GM18861 (cell line): ENCODE measurements around the gene SLC36A4.
"Not testable (repeated sequence)": the region's sequence is repeated elsewhere in the genome, so short reads cannot be mapped to it uniquely, and the experiment has no call there.

Experiments
- ATAC-seq: cut with Tn5 transposase; IDR thresholded peaks from one replicate; pipeline ENCODE4 v1.9.1; 2021; ENCODE audit not compliant: unreplicated experiment

The SLC36A4 gene

DNA sequence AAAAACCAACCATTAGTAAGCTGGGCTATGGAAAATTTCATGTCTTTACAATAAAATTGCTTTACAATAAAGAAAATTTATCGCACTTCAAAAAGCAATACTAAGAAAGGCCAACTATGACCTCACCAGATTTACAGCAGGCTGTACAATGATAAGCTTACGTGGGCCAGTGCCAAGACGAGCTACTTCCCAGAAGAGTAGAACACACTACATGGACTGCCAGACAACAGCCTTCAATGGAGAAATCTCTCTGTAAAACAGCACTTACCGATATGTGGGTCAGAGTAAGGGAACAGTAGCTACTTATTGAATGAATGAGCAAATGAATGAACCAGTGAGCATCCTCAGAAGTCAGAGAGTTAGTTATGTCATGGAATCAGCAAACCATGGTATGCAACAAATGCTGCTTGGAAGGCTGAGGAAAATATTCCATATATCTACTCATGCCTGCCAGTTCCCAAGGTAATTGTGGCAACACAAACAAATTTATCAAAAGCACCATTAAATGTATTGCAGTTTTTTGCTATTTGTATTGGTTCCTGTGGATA, 74.4 kb downstream of the SLC36A4 start:
- no peak for ATAC-seq

GRCh38 chr11:93122535-93123235, 75.1 kb downstream of the SLC36A4 start:
- ATAC-seq: no peak

- ATAC-seq: no peak
Observed at GRCh38 chr11:93118276-93118675, 79.5 kb downstream of the SLC36A4 start.

DNA sequence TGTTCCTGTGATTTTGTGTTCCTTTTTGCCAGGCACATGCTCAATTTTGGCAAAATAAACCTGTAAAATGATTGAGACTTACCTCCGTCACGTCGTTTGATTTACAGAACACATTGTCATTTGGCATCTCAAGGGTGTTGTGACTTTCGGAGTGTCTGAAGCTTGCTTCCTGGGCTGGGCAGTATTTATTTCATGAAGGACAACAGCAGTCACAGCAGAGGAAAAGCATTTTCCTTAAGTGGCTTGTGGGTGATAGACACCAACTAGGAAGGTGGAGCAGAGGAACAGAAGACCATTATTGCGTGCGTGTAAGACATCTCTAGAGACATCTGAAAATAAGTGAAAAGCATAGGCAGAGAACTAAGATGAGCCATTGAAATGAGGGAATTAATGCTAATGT, 80.2 kb downstream of the SLC36A4 start:
- no peak for ATAC-seq

- ATAC-seq: no peak
Observed at GRCh38 chr11:93116641-93117441, 81.0 kb downstream of the SLC36A4 start.

DNA sequence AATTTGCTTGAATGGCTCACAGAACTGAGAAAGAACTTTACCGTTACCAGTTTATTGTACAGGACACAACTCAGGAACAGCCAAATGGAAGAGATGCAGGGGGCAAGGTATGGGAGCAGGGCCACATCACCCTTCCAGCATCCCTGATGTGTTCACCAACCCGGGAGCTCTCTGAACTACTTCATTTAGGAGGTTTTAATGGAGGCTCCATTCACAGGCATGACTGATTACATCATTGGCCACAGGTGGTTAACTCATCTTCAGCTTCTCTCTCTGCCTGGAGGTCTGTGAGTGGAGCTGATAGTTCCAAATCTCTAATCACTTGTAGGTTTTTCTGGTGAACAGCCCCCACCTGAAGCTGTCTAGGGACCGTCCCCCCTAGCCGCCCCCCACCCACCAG, 83.5 kb downstream of the SLC36A4 start:
- ATAC-seq: no peak

GRCh38 chr11:93113824-93114223, 84.0 kb downstream of the SLC36A4 start:
- ATAC-seq: no peak

DNA sequence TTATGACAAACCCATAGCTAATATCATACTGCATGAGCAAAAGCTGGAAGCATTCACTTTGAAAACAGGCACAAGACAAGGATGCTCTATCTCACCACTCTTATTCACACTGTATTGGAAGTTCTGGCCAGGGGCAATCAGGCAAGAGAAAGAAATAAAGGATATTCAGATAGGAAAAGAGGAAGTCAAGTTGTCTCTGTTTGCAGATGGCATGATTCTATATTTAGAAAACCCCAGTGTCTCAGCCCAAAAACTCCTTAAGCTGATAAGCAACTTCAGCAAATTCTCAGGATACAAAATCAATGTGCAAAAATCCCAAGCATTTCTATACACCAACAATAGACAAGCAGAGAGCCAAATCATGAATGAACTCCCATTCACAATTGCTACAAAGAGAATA, 86.6 kb downstream of the SLC36A4 start:
- ATAC-seq: not testable (repeated sequence)

- no peak for ATAC-seq
Observed at GRCh38 chr11:93100211-93100610, 97.6 kb downstream of the SLC36A4 start.

- ATAC-seq: no peak
Observed at GRCh38 chr11:93099806-93100205, 98.0 kb downstream of the SLC36A4 start.
